ENCODE results near the gene ADGRG6.
"Not testable (repeated sequence)": the region's sequence is repeated elsewhere in the genome, so short reads cannot be mapped to it uniquely, and the experiment has no call there.

ADGRG6 gene

GRCh38 chr6:142280927-142281326 lies 20.9 kb upstream of the ADGRG6 start:
- H3K27ac Mint-ChIP-seq = no peak overlapping the region
- no peaks in the 10 kb centered on the region for H3K4me1 Mint-ChIP-seq (ENCODE audit: low read depth)
- no peaks in the 10 kb centered on the region for H3K36me3 Mint-ChIP-seq (ENCODE audit: low read depth)
- no peak overlapping the region for H3K4me3 Mint-ChIP-seq
- H3K27me3 Mint-ChIP-seq (ENCODE audit: low read depth) = no peaks in the 10 kb centered on the region
- no peaks in the 10 kb centered on the region for H3K9me3 Mint-ChIP-seq

- not testable (repeated sequence) for H3K9me3 Mint-ChIP-seq; H3K27me3 Mint-ChIP-seq (ENCODE audit: low read depth); H3K4me3 Mint-ChIP-seq; H3K27ac Mint-ChIP-seq; H3K36me3 Mint-ChIP-seq (ENCODE audit: low read depth); H3K4me1 Mint-ChIP-seq (ENCODE audit: low read depth)
Measured at GRCh38 chr6:142283138-142283537, 18.7 kb upstream of the ADGRG6 start.

GRCh38 chr6:142284419-142284818 lies 17.4 kb upstream of the ADGRG6 start:
- H3K4me3 Mint-ChIP-seq = no peak overlapping the region
- no peak overlapping the region for H3K27ac Mint-ChIP-seq
- H3K4me1 Mint-ChIP-seq (ENCODE audit: low read depth) = no peaks in the 10 kb centered on the region
- H3K27me3 Mint-ChIP-seq (ENCODE audit: low read depth) = no peaks in the 10 kb centered on the region
- H3K9me3 Mint-ChIP-seq = no peaks in the 10 kb centered on the region
- H3K36me3 Mint-ChIP-seq (ENCODE audit: low read depth) = no peaks in the 10 kb centered on the region

GRCh38 chr6:142285235-142286087 lies 16.3 kb upstream of the ADGRG6 start:
- Mint-ChIP-seq H3K36me3 (ENCODE audit: low read depth) (no peaks in the 10 kb centered on the region), H3K27ac (no peak overlapping the region), H3K27me3 (ENCODE audit: low read depth) (no peaks in the 10 kb centered on the region), H3K4me3 (no peak overlapping the region), H3K4me1 (ENCODE audit: low read depth) (no peaks in the 10 kb centered on the region), H3K9me3 (no peaks in the 10 kb centered on the region)

GRCh38 chr6:142286088-142286409 lies 15.8 kb upstream of the ADGRG6 start:
- Mint-ChIP-seq H3K4me1 (ENCODE audit: low read depth) (no peaks in the 10 kb centered on the region), H3K9me3 (no peaks in the 10 kb centered on the region), H3K36me3 (ENCODE audit: low read depth) (no peaks in the 10 kb centered on the region), H3K27ac (no peak overlapping the region), H3K27me3 (ENCODE audit: low read depth) (no peaks in the 10 kb centered on the region), H3K4me3 (no peak overlapping the region)

- H3K4me3 Mint-ChIP-seq = no peak overlapping the region
Measured at GRCh38 chr6:142289687-142290086, 12.1 kb upstream of the ADGRG6 start.

GRCh38 chr6:142290851-142291250 lies 11.0 kb upstream of the ADGRG6 start:
- no peak overlapping the region for H3K27ac Mint-ChIP-seq
- H3K4me1 Mint-ChIP-seq (ENCODE audit: low read depth) = no peaks in the 10 kb centered on the region
- no peaks in the 10 kb centered on the region for H3K9me3 Mint-ChIP-seq
- peaks cover 14% of the 10 kb centered on the region for H3K27me3 Mint-ChIP-seq (ENCODE audit: low read depth)
- H3K36me3 Mint-ChIP-seq (ENCODE audit: low read depth) = no peaks in the 10 kb centered on the region
- no peak overlapping the region for H3K4me3 Mint-ChIP-seq

More at GRCh38 chr6:142289687-142290086, 12.1 kb upstream of the ADGRG6 start:
- no peaks in the 10 kb centered on the region for H3K4me1 Mint-ChIP-seq (ENCODE audit: low read depth)
- no peaks in the 10 kb centered on the region for H3K9me3 Mint-ChIP-seq
- no peaks in the 10 kb centered on the region for H3K36me3 Mint-ChIP-seq (ENCODE audit: low read depth)
- H3K27me3 Mint-ChIP-seq (ENCODE audit: low read depth) = peaks cover 8% of the 10 kb centered on the region
- H3K27ac Mint-ChIP-seq = no peak overlapping the region

GRCh38 chr6:142291512-142291911 lies 10.3 kb upstream of the ADGRG6 start:
- Mint-ChIP-seq H3K36me3 (ENCODE audit: low read depth) (no peaks in the 10 kb centered on the region), H3K4me3 (no peak overlapping the region), H3K27me3 (ENCODE audit: low read depth) (peaks cover 17% of the 10 kb centered on the region), H3K27ac (no peak overlapping the region), H3K9me3 (no peaks in the 10 kb centered on the region), H3K4me1 (ENCODE audit: low read depth) (no peaks in the 10 kb centered on the region)

GRCh38 chr6:142292166-142292924 lies 9.5 kb upstream of the ADGRG6 start:
- Mint-ChIP-seq H3K36me3 (ENCODE audit: low read depth) (no peaks in the 10 kb centered on the region), H3K9me3 (no peaks in the 10 kb centered on the region), H3K27me3 (ENCODE audit: low read depth) (peaks cover 20% of the 10 kb centered on the region), H3K27ac (no peak overlapping the region), H3K4me1 (ENCODE audit: low read depth) (no peaks in the 10 kb centered on the region), H3K4me3 (no peak overlapping the region)

- Mint-ChIP-seq H3K27me3 (ENCODE audit: low read depth) (peaks cover 20% of the 10 kb centered on the region), H3K4me1 (ENCODE audit: low read depth) (no peaks in the 10 kb centered on the region), H3K36me3 (ENCODE audit: low read depth) (no peaks in the 10 kb centered on the region), H3K4me3 (no peak overlapping the region), H3K9me3 (no peaks in the 10 kb centered on the region), H3K27ac (no peak overlapping the region)
Measured at GRCh38 chr6:142293121-142293520, 8.7 kb upstream of the ADGRG6 start.

- Mint-ChIP-seq H3K9me3 (no peaks in the 10 kb centered on the region), H3K27me3 (ENCODE audit: low read depth) (peaks cover 20% of the 10 kb centered on the region), H3K27ac (no peak overlapping the region), H3K4me1 (ENCODE audit: low read depth) (no peaks in the 10 kb centered on the region), H3K36me3 (ENCODE audit: low read depth) (no peaks in the 10 kb centered on the region), H3K4me3 (no peak overlapping the region)
Measured at GRCh38 chr6:142294679-142295078, 7.1 kb upstream of the ADGRG6 start.

- H3K4me1 Mint-ChIP-seq (ENCODE audit: low read depth) = peaks cover 2% of the 10 kb centered on the region
- no peak overlapping the region for H3K4me3 Mint-ChIP-seq
- H3K36me3 Mint-ChIP-seq (ENCODE audit: low read depth) = no peaks in the 10 kb centered on the region
- no peaks in the 10 kb centered on the region for H3K9me3 Mint-ChIP-seq
- peaks cover 35% of the 10 kb centered on the region for H3K27me3 Mint-ChIP-seq (ENCODE audit: low read depth)
- no peak overlapping the region for H3K27ac Mint-ChIP-seq
Measured at GRCh38 chr6:142296975-142297604, 4.7 kb upstream of the ADGRG6 start.

- Mint-ChIP-seq H3K4me3 (no peak overlapping the region), H3K4me1 (ENCODE audit: low read depth) (peaks cover 5% of the 10 kb centered on the region), H3K27ac (no peak overlapping the region), H3K9me3 (no peaks in the 10 kb centered on the region), H3K27me3 (ENCODE audit: low read depth) (peaks cover 40% of the 10 kb centered on the region), H3K36me3 (ENCODE audit: low read depth) (no peaks in the 10 kb centered on the region)
Measured at GRCh38 chr6:142297605-142297995, 4.2 kb upstream of the ADGRG6 start.

GRCh38 chr6:142297996-142298753 lies 3.6 kb upstream of the ADGRG6 start:
- no peaks in the 10 kb centered on the region for H3K9me3 Mint-ChIP-seq
- H3K27ac Mint-ChIP-seq = no peak overlapping the region
- H3K27me3 Mint-ChIP-seq (ENCODE audit: low read depth) = peaks cover 45% of the 10 kb centered on the region
- H3K36me3 Mint-ChIP-seq (ENCODE audit: low read depth) = no peaks in the 10 kb centered on the region
- H3K4me3 Mint-ChIP-seq = no peak overlapping the region
- H3K4me1 Mint-ChIP-seq (ENCODE audit: low read depth) = peaks cover 5% of the 10 kb centered on the region
